ENCODE measurements around the gene FSCN2. TPM values are rescaled to one million over a fixed set of nuclear protein-coding genes. Genes with fewer than 3 reads are reported as not detected.

The FSCN2 gene
- total RNA-seq, 1 experiment from 2014 or later, result 1.6 TPM

DNA sequence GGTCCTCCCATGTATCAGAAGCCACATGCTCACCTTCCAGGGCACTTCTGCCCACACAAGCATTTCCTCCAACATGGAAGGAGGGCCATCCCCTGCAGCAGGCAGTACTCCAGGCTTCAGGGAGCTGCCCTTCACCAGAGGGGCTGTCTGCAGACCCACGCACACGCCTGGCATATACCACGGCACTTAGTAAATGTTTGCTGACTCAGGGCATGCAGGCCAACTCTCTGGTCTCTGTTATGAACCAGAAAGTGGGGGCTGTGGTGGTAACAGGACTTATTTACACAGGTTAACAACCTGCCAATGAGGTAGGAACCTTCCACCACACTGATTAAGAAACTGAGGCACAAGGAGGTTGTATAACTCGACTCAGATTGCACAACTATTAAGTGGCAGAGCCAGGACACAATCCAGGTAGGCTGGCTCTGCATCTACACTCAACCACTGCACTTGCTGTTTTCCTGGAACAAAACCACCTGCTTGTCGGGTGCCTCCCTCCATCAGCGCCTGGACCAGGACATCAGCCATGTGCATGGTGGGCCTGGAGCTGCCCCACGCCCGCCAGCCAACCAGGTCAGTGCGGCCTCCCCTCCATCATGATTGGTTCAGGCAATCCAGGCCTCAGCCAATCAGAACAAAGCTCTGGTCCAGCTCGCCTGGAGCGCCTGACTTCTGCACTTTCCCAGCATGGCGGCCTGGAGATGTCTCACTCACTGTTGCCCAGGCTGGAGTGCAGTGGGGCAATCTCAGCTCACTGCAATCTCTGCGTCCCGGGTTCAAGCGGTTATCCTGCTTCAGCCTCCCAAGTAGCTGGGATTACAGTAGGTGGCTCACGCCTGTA lies 34.8 kb upstream of the FSCN2 start:
- Mint-ChIP-seq H3K4me3 (peak overlapping the region in 1 of 2 experiments; percentile 50; a peak in 1 of 5 replicates), H3K27ac (no peak overlapping the region), H3K4me1 (peaks cover 27 to 41% of the 10 kb centered on the region in 2 experiments), H3K27me3 (ENCODE audit: low read depth) (peaks cover 45% of the 10 kb centered on the region), H3K36me3 (ENCODE audit: insufficient read depth in 1 of 3, low read depth in 3 of 3) (no peaks in the 10 kb centered on the region), H3K9me3 (no peaks in the 10 kb centered on the region)
- Histone ChIP-seq H3K23ac (ENCODE audit: insufficient read length, low read depth, low read length) (no peak overlapping the region), H3T11ph (ENCODE audit: low read length) (no peak overlapping the region), H4K8ac (replicated peaks; ENCODE audit: insufficient read length, low read depth, low read length) (no peak overlapping the region), H2AFZ (ENCODE audit: low read length) (no peak overlapping the region), H3K9me3 (ENCODE audit: control insufficient read depth, low read depth, low read length) (no peaks in the 10 kb centered on the region), H2BK20ac (ENCODE audit: low read depth, low read length, poor library complexity, severe bottlenecking) (no peak overlapping the region), H2BK12ac (ENCODE audit: insufficient read length, low read depth, low read length) (no peak overlapping the region), H2BK15ac (ENCODE audit: low read depth, low read length) (no peak overlapping the region), H4K5ac (ENCODE audit: insufficient read length, low read depth, low read length) (no peak overlapping the region), H3K56ac (ENCODE audit: insufficient read length, low read depth, low read length) (no peak overlapping the region), H3K4ac (ENCODE audit: low read depth, low read length) (no peak overlapping the region), H4K20me1 (ENCODE audit: control insufficient read depth, insufficient read depth, insufficient read length) (no peaks in the 10 kb centered on the region), H2AK5ac (ENCODE audit: insufficient read length, low read length) (no peak overlapping the region), H3K23me2 (ENCODE audit: insufficient read length, low read depth, low read length, poor library complexity, severe bottlenecking) (peaks cover 5% of the 10 kb centered on the region), H3K4me1 (ENCODE audit: insufficient read depth, low read length) (peaks cover 3% of the 10 kb centered on the region; the same call in 1 of the 2 replicates), H3K27me3 (ENCODE audit: insufficient read depth, low read length) (no peaks in the 10 kb centered on the region; the same call in 1 of the 2 replicates), H3K9ac (ENCODE audit: extremely low read depth, insufficient read length, low read length) (no peak overlapping the region), H2BK120ac (ENCODE audit: low read depth, low read length, poor library complexity, severe bottlenecking) (no peak overlapping the region), H3K4me2 (ENCODE audit: insufficient read depth, insufficient read length, low read length) (no peak overlapping the region), H3K18ac (ENCODE audit: insufficient read length, low read depth, low read length) (no peak overlapping the region), H3K27ac (ENCODE audit: insufficient read length, low read depth, low read length) (no peak overlapping the region), H4K91ac (ENCODE audit: insufficient read length, low read depth, low read length) (no peak overlapping the region), H3K79me2 (ENCODE audit: insufficient read depth, low read length) (no peaks in the 10 kb centered on the region), H2BK5ac (ENCODE audit: insufficient read length, low read length) (no peak overlapping the region), H3K14ac (ENCODE audit: insufficient read depth, low read length) (no peak overlapping the region), H3K79me1 (ENCODE audit: insufficient read depth, low read depth, low read length, poor library complexity, severe bottlenecking) (no peaks in the 10 kb centered on the region)
- WGBS (ENCODE audit: extremely low coverage, insufficient read length, low lambda C conversion rate), result no CpG with 5 or more reads among the region's 16 CpGs
- DNase-seq, result peak; percentile 63
- TF ChIP-seq, protein P1, sequence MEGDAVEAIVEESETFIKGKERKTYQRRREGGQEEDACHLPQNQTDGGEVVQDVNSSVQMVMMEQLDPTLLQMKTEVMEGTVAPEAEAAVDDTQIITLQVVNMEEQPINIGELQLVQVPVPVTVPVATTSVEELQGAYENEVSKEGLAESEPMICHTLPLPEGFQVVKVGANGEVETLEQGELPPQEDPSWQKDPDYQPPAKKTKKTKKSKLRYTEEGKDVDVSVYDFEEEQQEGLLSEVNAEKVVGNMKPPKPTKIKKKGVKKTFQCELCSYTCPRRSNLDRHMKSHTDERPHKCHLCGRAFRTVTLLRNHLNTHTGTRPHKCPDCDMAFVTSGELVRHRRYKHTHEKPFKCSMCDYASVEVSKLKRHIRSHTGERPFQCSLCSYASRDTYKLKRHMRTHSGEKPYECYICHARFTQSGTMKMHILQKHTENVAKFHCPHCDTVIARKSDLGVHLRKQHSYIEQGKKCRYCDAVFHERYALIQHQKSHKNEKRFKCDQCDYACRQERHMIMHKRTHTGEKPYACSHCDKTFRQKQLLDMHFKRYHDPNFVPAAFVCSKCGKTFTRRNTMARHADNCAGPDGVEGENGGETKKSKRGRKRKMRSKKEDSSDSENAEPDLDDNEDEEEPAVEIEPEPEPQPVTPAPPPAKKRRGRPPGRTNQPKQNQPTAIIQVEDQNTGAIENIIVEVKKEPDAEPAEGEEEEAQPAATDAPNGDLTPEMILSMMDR (conservative IDR thresholded peaks at IDR 0.05), result no peak
